ENCODE measurements around the gene OR6C3.
"Not testable (repeated sequence)": the region's sequence is repeated elsewhere in the genome, so short reads cannot be mapped to it uniquely, and the experiment has no call there.

OR6C3 gene

DNA sequence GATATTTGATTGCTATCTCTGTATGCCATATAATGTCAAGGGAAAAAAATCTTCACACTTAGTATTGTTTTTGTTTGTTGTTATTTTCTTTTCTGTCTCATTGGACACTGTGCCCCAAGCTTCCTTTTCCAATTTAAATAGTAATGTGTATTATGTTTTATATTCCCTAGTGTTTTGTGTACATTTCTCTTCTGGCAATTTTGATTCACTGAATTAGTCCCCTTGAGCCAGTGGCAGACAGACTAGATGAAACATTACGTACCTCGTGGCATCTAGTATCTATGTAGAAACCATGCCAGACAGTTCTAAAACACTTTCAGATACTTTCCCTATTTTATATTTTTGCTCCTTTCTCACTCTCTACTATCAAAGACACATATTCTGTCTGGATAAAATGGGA is 16.5 kb upstream of the OR6C3 start, which contains the start of gene OR6C1:
Gene OR6C1, plus strand, starts transcription at position 301 of the 400 bp plus-strand sequence. CDS start 6,257 bp downstream, outside the sequence.
- Histone ChIP-seq H3K27me3 (ENCODE audit: low read depth, low read length) (no peaks in the 10 kb centered on the region), H3K36me3 (replicated peaks; ENCODE audit: low read depth, low read length) (no peaks in the 10 kb centered on the region), H3K27ac (ENCODE audit: low read length) (no peak within 1 kb of the TSS), H4K20me1 (ENCODE audit: insufficient read depth, low read length) (no peaks in the 10 kb centered on the region), H3K4me3 (ENCODE audit: low read length) (no peak within 1 kb of the TSS), H3K9ac (ENCODE audit: low read length) (no peak within 1 kb of the TSS), H3K9me3 (ENCODE audit: insufficient read depth, low read length) (no peaks in the 10 kb centered on the region), H3K4me1 (ENCODE audit: low read length) (no peaks in the 10 kb centered on the region), H3K79me2 (ENCODE audit: low read length) (no peaks in the 10 kb centered on the region), H3K4me2 (ENCODE audit: low read length) (no peak within 1 kb of the TSS), H2AFZ (ENCODE audit: low read depth, low read length) (no peak within 1 kb of the TSS)
- TF ChIP-seq, protein P1, sequence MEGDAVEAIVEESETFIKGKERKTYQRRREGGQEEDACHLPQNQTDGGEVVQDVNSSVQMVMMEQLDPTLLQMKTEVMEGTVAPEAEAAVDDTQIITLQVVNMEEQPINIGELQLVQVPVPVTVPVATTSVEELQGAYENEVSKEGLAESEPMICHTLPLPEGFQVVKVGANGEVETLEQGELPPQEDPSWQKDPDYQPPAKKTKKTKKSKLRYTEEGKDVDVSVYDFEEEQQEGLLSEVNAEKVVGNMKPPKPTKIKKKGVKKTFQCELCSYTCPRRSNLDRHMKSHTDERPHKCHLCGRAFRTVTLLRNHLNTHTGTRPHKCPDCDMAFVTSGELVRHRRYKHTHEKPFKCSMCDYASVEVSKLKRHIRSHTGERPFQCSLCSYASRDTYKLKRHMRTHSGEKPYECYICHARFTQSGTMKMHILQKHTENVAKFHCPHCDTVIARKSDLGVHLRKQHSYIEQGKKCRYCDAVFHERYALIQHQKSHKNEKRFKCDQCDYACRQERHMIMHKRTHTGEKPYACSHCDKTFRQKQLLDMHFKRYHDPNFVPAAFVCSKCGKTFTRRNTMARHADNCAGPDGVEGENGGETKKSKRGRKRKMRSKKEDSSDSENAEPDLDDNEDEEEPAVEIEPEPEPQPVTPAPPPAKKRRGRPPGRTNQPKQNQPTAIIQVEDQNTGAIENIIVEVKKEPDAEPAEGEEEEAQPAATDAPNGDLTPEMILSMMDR (IDR thresholded peaks at IDR 0.05; ENCODE audit: low read depth, low read length), result no peak
- no peak for TF ChIP-seq EZH2phosphoT487 (IDR thresholded peaks at IDR 0.05; ENCODE audit: low read depth)

DNA sequence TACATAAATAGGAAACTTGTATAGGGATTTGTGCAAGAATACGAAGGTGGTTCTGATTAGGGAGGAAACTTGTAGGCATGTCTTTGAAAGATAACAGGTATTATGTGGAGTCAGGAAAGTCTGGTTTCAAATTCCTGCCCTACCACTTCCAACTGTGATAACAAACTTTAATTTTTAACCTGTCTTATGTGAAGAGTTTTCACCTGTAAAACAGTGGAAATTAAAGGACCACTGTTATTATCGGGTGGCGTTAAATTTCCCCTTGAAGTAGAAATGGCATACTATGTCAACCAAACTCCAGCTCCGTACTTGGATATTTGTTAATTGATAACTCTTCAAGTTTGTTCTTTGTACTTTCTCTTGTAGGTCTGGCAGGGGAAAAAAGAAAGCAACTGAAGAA is 10.3 kb upstream of the OR6C3 start:
- Histone ChIP-seq H3K27ac (ENCODE audit: low read length) (no peak overlapping the region), H3K9me3 (ENCODE audit: insufficient read depth, low read length) (no peaks in the 10 kb centered on the region), H3K4me2 (ENCODE audit: low read length) (no peak overlapping the region), H3K4me1 (ENCODE audit: low read length) (no peaks in the 10 kb centered on the region), H2AFZ (ENCODE audit: low read depth, low read length) (no peak overlapping the region), H4K20me1 (ENCODE audit: insufficient read depth, low read length) (no peaks in the 10 kb centered on the region), H3K36me3 (replicated peaks; ENCODE audit: low read depth, low read length) (no peaks in the 10 kb centered on the region), H3K27me3 (ENCODE audit: low read depth, low read length) (no peaks in the 10 kb centered on the region), H3K79me2 (ENCODE audit: low read length) (no peaks in the 10 kb centered on the region), H3K4me3 (ENCODE audit: low read length) (no peak overlapping the region), H3K9ac (ENCODE audit: low read length) (no peak overlapping the region)
- no peak for TF ChIP-seq EZH2phosphoT487 (IDR thresholded peaks at IDR 0.05; ENCODE audit: low read depth)
- TF ChIP-seq, protein P1 (IDR thresholded peaks at IDR 0.05; ENCODE audit: low read depth, low read length), result no peak

- H3K79me2 ChIP-seq (ENCODE audit: low read length); H4K20me1 ChIP-seq (ENCODE audit: insufficient read depth, low read length); H3K4me3 ChIP-seq (ENCODE audit: low read length); H3K4me1 ChIP-seq (ENCODE audit: low read length); H3K9me3 ChIP-seq (ENCODE audit: insufficient read depth, low read length); H3K36me3 ChIP-seq (replicated peaks; ENCODE audit: low read depth, low read length); H3K4me2 ChIP-seq (ENCODE audit: low read length); H3K9ac ChIP-seq (ENCODE audit: low read length); H2AFZ ChIP-seq (ENCODE audit: low read depth, low read length); H3K27ac ChIP-seq (ENCODE audit: low read length); H3K27me3 ChIP-seq (ENCODE audit: low read depth, low read length): not testable (repeated sequence)
Observed at GRCh38 chr12:55325801-55326200, 4.7 kb upstream of the OR6C3 start.

DNA sequence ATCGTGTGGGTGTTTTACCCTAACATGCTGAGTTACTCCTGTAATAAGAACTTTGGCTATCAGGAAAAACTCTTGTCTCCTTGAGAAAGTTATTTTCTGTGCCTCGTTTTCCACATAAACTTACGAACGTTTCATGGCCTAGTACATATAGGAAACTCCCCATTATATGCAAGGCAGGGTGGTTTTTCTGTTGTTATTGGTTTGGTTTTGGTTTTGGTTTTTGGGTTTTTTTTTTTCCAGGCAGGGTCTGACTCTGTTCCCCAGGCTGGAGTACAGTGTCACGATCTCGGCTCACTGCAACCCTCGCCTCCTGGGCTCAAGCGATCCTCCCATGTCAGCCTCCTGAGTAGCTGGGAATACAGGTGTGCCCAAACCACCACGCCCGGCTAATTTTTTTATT is 5.5 kb downstream of the OR6C3 start:
- H3K9me3 ChIP-seq (ENCODE audit: insufficient read depth, low read length), result no peaks in the 10 kb centered on the region
- H3K4me3 ChIP-seq (ENCODE audit: low read length), result no peak overlapping the region
- H3K36me3 ChIP-seq (replicated peaks; ENCODE audit: low read depth, low read length), result no peaks in the 10 kb centered on the region
- H4K20me1 ChIP-seq (ENCODE audit: insufficient read depth, low read length), result no peaks in the 10 kb centered on the region
- H2AFZ ChIP-seq (ENCODE audit: low read depth, low read length), result no peak overlapping the region
- H3K27me3 ChIP-seq (ENCODE audit: low read depth, low read length), result no peaks in the 10 kb centered on the region
- H3K9ac ChIP-seq (ENCODE audit: low read length), result no peak overlapping the region
- H3K27ac ChIP-seq (ENCODE audit: low read length), result no peak overlapping the region
- no peaks in the 10 kb centered on the region for H3K79me2 ChIP-seq (ENCODE audit: low read length)
- no peaks in the 10 kb centered on the region for H3K4me1 ChIP-seq (ENCODE audit: low read length)
- no peak overlapping the region for H3K4me2 ChIP-seq (ENCODE audit: low read length)
- TF ChIP-seq, protein P1 (IDR thresholded peaks at IDR 0.05; ENCODE audit: low read depth, low read length), result no peak
- TF ChIP-seq EZH2phosphoT487 (IDR thresholded peaks at IDR 0.05; ENCODE audit: low read depth), result no peak

- not testable (repeated sequence) for H3K27me3 ChIP-seq (ENCODE audit: low read depth, low read length); H3K9me3 ChIP-seq (ENCODE audit: insufficient read depth, low read length); H3K4me1 ChIP-seq (ENCODE audit: low read length); H3K79me2 ChIP-seq (ENCODE audit: low read length); H4K20me1 ChIP-seq (ENCODE audit: insufficient read depth, low read length); H3K27ac ChIP-seq (ENCODE audit: low read length); H3K4me3 ChIP-seq (ENCODE audit: low read length); H3K4me2 ChIP-seq (ENCODE audit: low read length); H3K9ac ChIP-seq (ENCODE audit: low read length); H2AFZ ChIP-seq (ENCODE audit: low read depth, low read length); H3K36me3 ChIP-seq (replicated peaks; ENCODE audit: low read depth, low read length)
Observed at GRCh38 chr12:55355338-55355737, 24.8 kb downstream of the OR6C3 start.
